HepG2 (cell line): Measurements from ENCODE around the gene SRRM3. TPM values are rescaled to one million over a fixed set of nuclear protein-coding genes. Genes with fewer than 3 reads are reported as not detected.

Experiments used
- ATAC-seq: fragments of 200-7000 bp; cut with Tn5 transposase; 3 replicates; pipeline ENCODE4 v1.9.1; 2020; ENCODE audit warnings: mild to moderate bottlenecking, moderate library complexity
- BruUV-seq: library from RNA; stranded (reverse); fragments of 400-500 nt; replicated peaks from 2 replicates; lab custom pipeline; 2021; lab: Mats Ljungman, UMichigan
- CTCF ChIA-PET: fragments of 300-600 bp; formaldehyde crosslinking; extraction: SDS; loops from one replicate; lab custom pipeline; 2021; ENCODE audit warnings: low total read pairs, inconsistent platforms, low intra/inter-chr PET ratio; lab: Yijun Ruan, JAX
- POLR2A ChIA-PET: fragments of 350-600 bp; sonication (Branson Sonifier 250); formaldehyde crosslinking; loops from one replicate; lab custom pipeline; 2020; ENCODE audit warnings: antibody characterized with exemption, inconsistent platforms; lab: Yijun Ruan, JAX
- DNase-seq: peaks from one replicate; pipeline ENCODE4 v3.0.0-alpha.2; 2015; ENCODE audit warnings: low spot score
- FAIRE-seq: peaks from 3 replicates; lab custom pipeline; 2011; peaks lifted over from hg19 to GRCh38; lab: Jason Lieb, UNC
- H2AFZ ChIP-seq: one replicate; pipeline ENCODE4 v1.6.1; 2011; ENCODE audit warnings: low read length, inconsistent platforms
- H3K27ac ChIP-seq: fragments of 300-600 bp; 3 replicates; pipeline ENCODE4 v1.8.0; 2011; ENCODE audit warnings: mixed run types, mild to moderate bottlenecking, mixed read lengths, low read length, inconsistent platforms; ENCODE audit not compliant: insufficient read depth; ENCODE audit errors: extremely low read length
- H3K27me3 ChIP-seq, 2 experiments: fragments of 200-600 bp in 1 of 2; 2 replicates in 1 of 2; 3 replicates in 1 of 2; pipeline versions ENCODE4 v1.6.0 to v1.8.0; 2011; ENCODE audit warnings: low read length in 2 of 2, mild to moderate bottlenecking in 2 of 2, moderate library complexity in 2 of 2, inconsistent platforms in 1 of 2; ENCODE audit not compliant: insufficient read depth in 2 of 2, control insufficient read depth in 1 of 2
- H3K36me3 ChIP-seq, 2 experiments: fragments of 200-600 bp in 1 of 2; replicated peaks in 1 of 2; 2 replicates in 1 of 2; 3 replicates in 1 of 2; pipeline versions ENCODE4 v1.5.1 to v1.8.0; 2011; ENCODE audit warnings: low read length in 2 of 2, inconsistent platforms in 1 of 2; ENCODE audit not compliant: insufficient read depth in 2 of 2, control insufficient read depth in 1 of 2
- H3K4me1 ChIP-seq: 2 replicates; pipeline ENCODE4 v1.5.1; 2012; ENCODE audit warnings: low read length, inconsistent platforms; ENCODE audit not compliant: insufficient read depth
- H3K4me2 ChIP-seq: 2 replicates; pipeline ENCODE4 v1.6.0; 2011; ENCODE audit warnings: low read depth, low read length, inconsistent platforms
- H3K4me3 ChIP-seq, 3 experiments: fragments of 200-600 bp in 1 of 3; sonication (generic), shearing (Covaris generic) in 1 of 3; replicated peaks in 1 of 3; 2 replicates each; pipeline ENCODE4 v1.5.1; 2011 to 2016; ENCODE audit warnings: low read length in 3 of 3, inconsistent platforms in 2 of 3, low read depth in 2 of 3, mild to moderate bottlenecking in 2 of 3, control low read depth in 1 of 3, mixed read lengths in 1 of 3; ENCODE audit not compliant: insufficient read depth in 1 of 3
- H3K79me2 ChIP-seq: one replicate; pipeline ENCODE4 v1.6.1; 2011; ENCODE audit warnings: low read length, inconsistent platforms; ENCODE audit not compliant: insufficient read depth
- H3K9ac ChIP-seq: 2 replicates; pipeline ENCODE4 v1.6.0; 2011; ENCODE audit warnings: mild to moderate bottlenecking, low read depth, low read length, inconsistent platforms; ENCODE audit not compliant: insufficient read depth
- H3K9me3 ChIP-seq: 2 replicates; pipeline ENCODE4 v1.5.1; 2012; ENCODE audit warnings: mild to moderate bottlenecking, low read length
- H4K20me1 ChIP-seq: 2 replicates; pipeline ENCODE4 v1.6.0; 2011; ENCODE audit warnings: inconsistent platforms, mild to moderate bottlenecking, low read length, moderate library complexity; ENCODE audit not compliant: insufficient read depth
- DNMT1 ChIP-seq: sonication (generic); formaldehyde crosslinking; IDR thresholded peaks from 2 replicates; pipeline ENCODE4 v1.5.1; 2020; ENCODE audit warnings: mild to moderate bottlenecking, missing genetic modification reagents
- EHMT2 ChIP-seq: fragments of 200-600 bp; sonication (generic); IDR thresholded peaks from 2 replicates; pipeline ENCODE4 v1.7.0; 2017; ENCODE audit warnings: antibody characterized with exemption, low read depth, low read length, borderline replicate concordance
- ELF4 ChIP-seq: sonication (generic); formaldehyde crosslinking; IDR thresholded peaks from 2 replicates; pipeline ENCODE4 v1.5.0; 2020; ENCODE audit warnings: missing genetic modification reagents, mild to moderate bottlenecking, moderate library complexity, borderline replicate concordance
- HDAC2 ChIP-seq: sonication (generic); formaldehyde crosslinking; IDR thresholded peaks from 2 replicates; pipeline ENCODE4 v1.4.0; 2020; ENCODE audit warnings: missing genetic modification reagents
- MEF2D ChIP-seq: sonication (generic); formaldehyde crosslinking; IDR thresholded peaks from 2 replicates; pipeline ENCODE4 v1.5.1; 2020; ENCODE audit warnings: mild to moderate bottlenecking, missing genetic modification reagents
- PAX8 ChIP-seq: sonication (generic); formaldehyde crosslinking; IDR thresholded peaks from 2 replicates; pipeline ENCODE4 v1.8.0; 2022; ENCODE audit warnings: mild to moderate bottlenecking, missing genetic modification reagents, borderline replicate concordance
- SIN3A ChIP-seq: IDR thresholded peaks from 2 replicates; pipeline ENCODE4 v1.6.1; 2011; ENCODE audit warnings: low read depth, mild to moderate bottlenecking, control low read depth, low read length, borderline replicate concordance
- SMAD3 ChIP-seq: sonication (generic); formaldehyde crosslinking; IDR thresholded peaks from 2 replicates; pipeline ENCODE4 v1.4.0; 2020; ENCODE audit warnings: missing genetic modification reagents
- YEATS2 ChIP-seq: sonication (generic); formaldehyde crosslinking; IDR thresholded peaks from 2 replicates; pipeline ENCODE4 v1.4.0; 2020; ENCODE audit warnings: missing genetic modification reagents, borderline replicate concordance
- YEATS4 ChIP-seq: sonication (generic); formaldehyde crosslinking; IDR thresholded peaks from 2 replicates; pipeline ENCODE4 v1.4.0; 2020; ENCODE audit warnings: missing genetic modification reagents, borderline replicate concordance
- ZNF232 ChIP-seq: sonication (generic); formaldehyde crosslinking; IDR thresholded peaks from 2 replicates; pipeline ENCODE4 v1.4.0; 2020; ENCODE audit warnings: missing genetic modification reagents, borderline replicate concordance
- ZNF333 ChIP-seq: sonication (generic); formaldehyde crosslinking; IDR thresholded peaks from 2 replicates; pipeline ENCODE4 v1.4.0; 2020; ENCODE audit warnings: mild to moderate bottlenecking, missing genetic modification reagents, borderline replicate concordance
- ZNF382 ChIP-seq: sonication (generic); formaldehyde crosslinking; IDR thresholded peaks from 2 replicates; pipeline ENCODE4 v1.5.0; 2020; ENCODE audit warnings: missing genetic modification reagents, mild to moderate bottlenecking, borderline replicate concordance
- ZNF431 ChIP-seq: sonication (generic); formaldehyde crosslinking; IDR thresholded peaks from 2 replicates; pipeline ENCODE4 v1.9.0; 2022; ENCODE audit warnings: missing genetic modification reagents, low read depth, mild to moderate bottlenecking, borderline replicate concordance
- ZNF777 ChIP-seq: sonication (generic); formaldehyde crosslinking; IDR thresholded peaks from 2 replicates; pipeline ENCODE4 v1.4.0; 2020; ENCODE audit warnings: missing genetic modification reagents
- ZNF839 ChIP-seq: sonication (generic); formaldehyde crosslinking; IDR thresholded peaks from 2 replicates; pipeline ENCODE4 v1.4.0; 2020; ENCODE audit warnings: missing genetic modification reagents, mild to moderate bottlenecking, borderline replicate concordance
- WGBS: methylation state at CpG from one replicate; pipeline ENCODE4 v1.1.6; 2017; ENCODE audit warnings: low lambda C conversion rate; 5-methylcytosine and 5-hydroxymethylcytosine counted together
- in situ Hi-C: cut with HindIII; loops from 2 replicates; pipeline ENCODE4 v1.10.0; 2017; ENCODE audit warnings: low pct_unique_long_range_greater_than_20kb; ENCODE audit not compliant: extremely low pct_ligation_motif_present
- intact Hi-C: fragments of 100-400 bp; cut with micrococcal nuclease; formaldehyde crosslinking; loops from one replicate; pipeline ENCODE4 v1.10.0; 2022; ENCODE audit not compliant: unreplicated experiment
- polyA plus RNA-seq, 8 experiments: library from polyadenylated mRNA; depleted of rRNA in 3 of 8; stranded (reverse) in 7 of 8; unstranded in 1 of 8; fragments of >200 nt; fragmentation: Illumina TruSeq in 4 of 8; extraction: Trizol in 4 of 8; gene quantifications; 2 replicates each; pipeline versions ENCODE4 v1.2.1 to v1.2.3, GENCODE V29; 2011 to 2016; ENCODE audit warnings: low read depth in 4 of 8, missing spikeins in 1 of 8, mixed read lengths in 1 of 8; ENCODE audit not compliant: insufficient read depth in 1 of 8
- total RNA-seq, 5 experiments: library from RNA; depleted of rRNA; stranded (reverse); fragments of >200 nt; fragmentation: Illumina TruSeq; extraction: Trizol; gene quantifications; 2 replicates each; pipeline ENCODE4 v1.2.3, GENCODE V29; 2016; ENCODE audit warnings: low read depth in 1 of 5
- TF ChIP-seq, protein P1 (sequence below): sonication (generic); formaldehyde crosslinking; IDR thresholded peaks from 2 replicates; pipeline ENCODE4 v1.8.0; 2022; ENCODE audit warnings: mild to moderate bottlenecking, missing genetic modification reagents, moderate library complexity
- TF ChIP-seq, protein P2 (sequence below): sonication (generic); formaldehyde crosslinking; IDR thresholded peaks from 2 replicates; pipeline ENCODE4 v1.4.0; 2020; ENCODE audit warnings: mild to moderate bottlenecking, missing genetic modification reagents, borderline replicate concordance

SRRM3 gene
- total and polyA plus RNA-seq, 2 of the 13 experiments (the other 11 are each of a cell fraction or from before 2014, with no cell fraction given), result 0.13 to 0.54 TPM

DNA sequence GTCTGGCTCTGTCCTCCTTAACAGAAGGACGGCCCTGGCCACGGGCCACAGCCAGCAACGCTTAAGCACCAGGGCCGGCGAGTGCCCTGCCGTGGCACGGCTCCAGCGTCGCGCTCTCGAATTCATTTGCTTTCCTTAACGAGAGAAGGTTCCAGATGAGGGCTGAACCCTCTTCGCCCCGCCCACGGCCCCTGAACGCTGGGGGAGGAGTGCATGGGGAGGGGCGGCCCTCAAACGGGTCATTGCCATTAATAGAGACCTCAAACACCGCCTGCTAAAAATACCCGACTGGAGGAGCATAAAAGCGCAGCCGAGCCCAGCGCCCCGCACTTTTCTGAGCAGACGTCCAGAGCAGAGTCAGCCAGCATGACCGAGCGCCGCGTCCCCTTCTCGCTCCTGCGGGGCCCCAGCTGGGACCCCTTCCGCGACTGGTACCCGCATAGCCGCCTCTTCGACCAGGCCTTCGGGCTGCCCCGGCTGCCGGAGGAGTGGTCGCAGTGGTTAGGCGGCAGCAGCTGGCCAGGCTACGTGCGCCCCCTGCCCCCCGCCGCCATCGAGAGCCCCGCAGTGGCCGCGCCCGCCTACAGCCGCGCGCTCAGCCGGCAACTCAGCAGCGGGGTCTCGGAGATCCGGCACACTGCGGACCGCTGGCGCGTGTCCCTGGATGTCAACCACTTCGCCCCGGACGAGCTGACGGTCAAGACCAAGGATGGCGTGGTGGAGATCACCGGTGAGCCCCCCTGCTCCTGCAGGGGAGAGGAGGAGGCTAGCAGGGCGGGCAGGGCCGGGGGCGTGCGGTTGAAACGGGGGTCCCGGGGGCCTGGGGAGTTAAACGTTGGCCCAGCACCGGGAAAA, 100.9 kb downstream of the SRRM3 start, which contains the start of gene HSPB1:
Gene HSPB1, plus strand, starts transcription at position 327 of the 855 bp plus-strand sequence. Its CDS starts 40 bp downstream, at position 367.
- FAIRE-seq (no peak), ATAC-seq (peak; percentile 57), DNase-seq (peak; percentile 65)
- no peaks in the 10 kb centered on the region for H3K27me3 ChIP-seq
- H3K9me3 ChIP-seq, result no peaks in the 10 kb centered on the region
- peak within 1 kb of the TSS; percentile 62 to 81 (median 64) for H3K4me3 ChIP-seq
- WGBS, result 2% methylated on average over 15 of the region's 75 CpGs
- peaks cover 68% of the 10 kb centered on the region for H3K4me1 ChIP-seq
- ChIA-PET POLR2A (interaction anchor here (0.6 to 6.2 kb wide), 9 partner anchors 8 to 136 kb away, joined by 3 to 56 read pairs (median 4); partner anchors contain the start of gene YWHAG), CTCF (interaction anchor here (3.0 kb wide), 1 partner anchor 12 kb away, joined by 14 read pairs; no protein-coding TSS in a partner anchor)
- H2AFZ ChIP-seq, result no peak within 1 kb of the TSS
- H4K20me1 ChIP-seq, result no peaks in the 10 kb centered on the region
- intact Hi-C loops (no loop called here), in situ Hi-C loops (no loop called here)
- peak within 1 kb of the TSS; percentile 67 for H3K9ac ChIP-seq
- H3K36me3 ChIP-seq, result no peaks in the 10 kb centered on the region
- H3K4me2 ChIP-seq, result peak within 1 kb of the TSS; percentile 88
- BruUV-seq, result TSS peak; percentile 90
- H3K79me2 ChIP-seq, result no peaks in the 10 kb centered on the region
- H3K27ac ChIP-seq, result peak within 1 kb of the TSS; percentile 27
- TF ChIP-seq, protein P1, sequence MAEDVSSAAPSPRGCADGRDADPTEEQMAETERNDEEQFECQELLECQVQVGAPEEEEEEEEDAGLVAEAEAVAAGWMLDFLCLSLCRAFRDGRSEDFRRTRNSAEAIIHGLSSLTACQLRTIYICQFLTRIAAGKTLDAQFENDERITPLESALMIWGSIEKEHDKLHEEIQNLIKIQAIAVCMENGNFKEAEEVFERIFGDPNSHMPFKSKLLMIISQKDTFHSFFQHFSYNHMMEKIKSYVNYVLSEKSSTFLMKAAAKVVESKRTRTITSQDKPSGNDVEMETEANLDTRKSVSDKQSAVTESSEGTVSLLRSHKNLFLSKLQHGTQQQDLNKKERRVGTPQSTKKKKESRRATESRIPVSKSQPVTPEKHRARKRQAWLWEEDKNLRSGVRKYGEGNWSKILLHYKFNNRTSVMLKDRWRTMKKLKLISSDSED, result 0 out of 2 replicates have a peak, but pooled peaks have one; percentile 67
- TF ChIP-seq YEATS2 (CRISPR knock-in tag), result no peak
- TF ChIP-seq ZNF839 (CRISPR knock-in tag), result no peak
- no peak for TF ChIP-seq ZNF382
- TF ChIP-seq SMAD3 (CRISPR knock-in tag), result no peak
- peak; percentile 70 for TF ChIP-seq MEF2D (CRISPR knock-in tag)
- TF ChIP-seq ZNF333 (CRISPR knock-in tag), result no peak
- no peak for TF ChIP-seq EHMT2
- TF ChIP-seq, protein P2, sequence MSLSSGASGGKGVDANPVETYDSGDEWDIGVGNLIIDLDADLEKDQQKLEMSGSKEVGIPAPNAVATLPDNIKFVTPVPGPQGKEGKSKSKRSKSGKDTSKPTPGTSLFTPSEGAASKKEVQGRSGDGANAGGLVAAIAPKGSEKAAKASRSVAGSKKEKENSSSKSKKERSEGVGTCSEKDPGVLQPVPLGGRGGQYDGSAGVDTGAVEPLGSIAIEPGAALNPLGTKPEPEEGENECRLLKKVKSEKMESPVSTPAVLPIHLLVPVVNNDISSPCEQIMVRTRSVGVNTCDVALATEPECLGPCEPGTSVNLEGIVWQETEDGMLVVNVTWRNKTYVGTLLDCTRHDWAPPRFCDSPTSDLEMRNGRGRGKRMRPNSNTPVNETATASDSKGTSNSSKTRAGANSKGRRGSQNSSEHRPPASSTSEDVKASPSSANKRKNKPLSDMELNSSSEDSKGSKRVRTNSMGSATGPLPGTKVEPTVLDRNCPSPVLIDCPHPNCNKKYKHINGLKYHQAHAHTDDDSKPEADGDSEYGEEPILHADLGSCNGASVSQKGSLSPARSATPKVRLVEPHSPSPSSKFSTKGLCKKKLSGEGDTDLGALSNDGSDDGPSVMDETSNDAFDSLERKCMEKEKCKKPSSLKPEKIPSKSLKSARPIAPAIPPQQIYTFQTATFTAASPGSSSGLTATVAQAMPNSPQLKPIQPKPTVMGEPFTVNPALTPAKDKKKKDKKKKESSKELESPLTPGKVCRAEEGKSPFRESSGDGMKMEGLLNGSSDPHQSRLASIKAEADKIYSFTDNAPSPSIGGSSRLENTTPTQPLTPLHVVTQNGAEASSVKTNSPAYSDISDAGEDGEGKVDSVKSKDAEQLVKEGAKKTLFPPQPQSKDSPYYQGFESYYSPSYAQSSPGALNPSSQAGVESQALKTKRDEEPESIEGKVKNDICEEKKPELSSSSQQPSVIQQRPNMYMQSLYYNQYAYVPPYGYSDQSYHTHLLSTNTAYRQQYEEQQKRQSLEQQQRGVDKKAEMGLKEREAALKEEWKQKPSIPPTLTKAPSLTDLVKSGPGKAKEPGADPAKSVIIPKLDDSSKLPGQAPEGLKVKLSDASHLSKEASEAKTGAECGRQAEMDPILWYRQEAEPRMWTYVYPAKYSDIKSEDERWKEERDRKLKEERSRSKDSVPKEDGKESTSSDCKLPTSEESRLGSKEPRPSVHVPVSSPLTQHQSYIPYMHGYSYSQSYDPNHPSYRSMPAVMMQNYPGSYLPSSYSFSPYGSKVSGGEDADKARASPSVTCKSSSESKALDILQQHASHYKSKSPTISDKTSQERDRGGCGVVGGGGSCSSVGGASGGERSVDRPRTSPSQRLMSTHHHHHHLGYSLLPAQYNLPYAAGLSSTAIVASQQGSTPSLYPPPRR (CRISPR knock-in tag), result no peak
- TF ChIP-seq ZNF232 (CRISPR knock-in tag), result no peak; the same call in 1 of the 2 replicates
- TF ChIP-seq DNMT1, result no peak
- TF ChIP-seq PAX8, result no peak
- TF ChIP-seq ZNF777 (CRISPR knock-in tag), result peak; percentile 55
- peak; percentile 18; the same call in 1 of the 2 replicates for TF ChIP-seq YEATS4 (CRISPR knock-in tag)
- TF ChIP-seq ELF4, result no peak
- no peak for TF ChIP-seq SIN3A
- TF ChIP-seq ZNF431 (CRISPR knock-in tag), result 0 out of 2 replicates have a peak, but pooled peaks have one; percentile 33
- TF ChIP-seq HDAC2 (CRISPR knock-in tag), result no peak; the same call in 1 of the 2 replicates
